HG03565 (cell line): ENCODE data around the gene ZBTB43.

Experiments used
- ATAC-seq: cut with Tn5 transposase; IDR thresholded peaks from one replicate; pipeline ENCODE4 v1.9.1; 2021; ENCODE audit warnings: mild to moderate bottlenecking, moderate library complexity; ENCODE audit not compliant: unreplicated experiment

ZBTB43 gene

GRCh38 chr9:126853667-126854066 is 48.8 kb downstream of the ZBTB43 start:
- ATAC-seq: no peak

- ATAC-seq: no peak
Measured at GRCh38 chr9:126854734-126855133, 49.9 kb downstream of the ZBTB43 start.

GRCh38 chr9:126856326-126856877 is 51.6 kb downstream of the ZBTB43 start:
- no peak for ATAC-seq

- ATAC-seq: no peak
Measured at GRCh38 chr9:126857261-126857960, 52.6 kb downstream of the ZBTB43 start.

GRCh38 chr9:126859111-126859510 is 54.3 kb downstream of the ZBTB43 start:
- ATAC-seq: no peak

GRCh38 chr9:126860077-126860756 is 55.4 kb downstream of the ZBTB43 start, which contains the start of gene ZBTB34:
Gene ZBTB34, plus strand, starts transcription at chr9:126860639. Its CDS starts 18,761 bp downstream, at chr9:126879400.
- ATAC-seq: peak; percentile 56

- peak; percentile 12 for ATAC-seq
Measured at GRCh38 chr9:126860757-126861466, 56.1 kb downstream of the ZBTB43 start.

- no peak for ATAC-seq
Measured at GRCh38 chr9:126861707-126862103, 56.9 kb downstream of the ZBTB43 start.

- no peak for ATAC-seq
Measured at GRCh38 chr9:126862104-126862761, 57.4 kb downstream of the ZBTB43 start.

GRCh38 chr9:126864771-126865170 is 59.9 kb downstream of the ZBTB43 start:
- no peak for ATAC-seq

- ATAC-seq: no peak
Measured at GRCh38 chr9:126869368-126869767, 64.5 kb downstream of the ZBTB43 start.

GRCh38 chr9:126872516-126872915 is 67.7 kb downstream of the ZBTB43 start:
- no peak for ATAC-seq

GRCh38 chr9:126874546-126875314 is 69.9 kb downstream of the ZBTB43 start:
- no peak for ATAC-seq

- no peak for ATAC-seq
Measured at GRCh38 chr9:126875756-126876510, 71.1 kb downstream of the ZBTB43 start.

- ATAC-seq: no peak
Measured at GRCh38 chr9:126876531-126876930, 71.7 kb downstream of the ZBTB43 start.

GRCh38 chr9:126877418-126877817 is 72.6 kb downstream of the ZBTB43 start:
- no peak for ATAC-seq

GRCh38 chr9:126879288-126879687 is 74.4 kb downstream of the ZBTB43 start:
- no peak for ATAC-seq

GRCh38 chr9:126880226-126880946 is 75.5 kb downstream of the ZBTB43 start:
- no peak for ATAC-seq

- ATAC-seq: no peak
Measured at GRCh38 chr9:126880947-126881332, 76.1 kb downstream of the ZBTB43 start.
